Mucosa of gallbladder (tissue), 1 donor: ENCODE measurements around the gene SOX14. TPM values are rescaled to one million over a fixed set of nuclear protein-coding genes. Genes with fewer than 3 reads are reported as not detected.

ENCODE experiments used
- DNase-seq: peaks from one replicate; pipeline ENCODE4 v3.0.0-alpha.2; 2020; ENCODE audit warnings: low spot score
- total RNA-seq: library from RNA; stranded (reverse); gene quantifications from one replicate; pipeline ENCODE4 v1.2.1, GENCODE V29; 2021
- donor health status: DM: no; HTN: no; CAD: no.

The SOX14 gene
- not detected for total RNA-seq

DNA sequence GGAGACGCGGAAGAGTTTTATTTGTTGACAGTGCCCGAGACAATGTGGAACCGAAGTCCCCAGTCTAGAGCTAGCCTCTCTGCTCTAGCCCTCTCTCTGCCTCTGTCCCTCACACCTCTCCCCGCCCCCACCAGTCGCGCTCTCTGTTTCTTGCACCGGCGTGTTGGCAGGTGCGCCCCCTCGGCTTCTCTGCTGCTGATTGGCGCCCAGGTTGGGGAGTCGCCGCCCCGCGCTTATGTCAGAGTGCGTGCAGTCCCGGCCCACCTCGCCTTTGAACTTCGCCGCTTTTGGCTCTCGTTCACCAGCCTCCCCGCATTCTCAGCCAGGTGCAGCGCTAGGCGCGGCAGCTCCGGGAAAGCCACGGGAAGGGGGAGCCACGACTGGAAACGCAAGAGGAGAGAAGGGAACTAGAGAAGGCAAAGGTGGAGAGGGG is at the start of gene SOX14:
Gene SOX14 (plus strand): TSS at position 315 of the 433 bp plus-strand sequence. CDS start 470 bp downstream, outside the sequence.
- DNase-seq, result no peak

GRCh38 chr3:137714551-137714950 is 49.6 kb upstream of the SOX14 start:
- no peak for DNase-seq

DNA sequence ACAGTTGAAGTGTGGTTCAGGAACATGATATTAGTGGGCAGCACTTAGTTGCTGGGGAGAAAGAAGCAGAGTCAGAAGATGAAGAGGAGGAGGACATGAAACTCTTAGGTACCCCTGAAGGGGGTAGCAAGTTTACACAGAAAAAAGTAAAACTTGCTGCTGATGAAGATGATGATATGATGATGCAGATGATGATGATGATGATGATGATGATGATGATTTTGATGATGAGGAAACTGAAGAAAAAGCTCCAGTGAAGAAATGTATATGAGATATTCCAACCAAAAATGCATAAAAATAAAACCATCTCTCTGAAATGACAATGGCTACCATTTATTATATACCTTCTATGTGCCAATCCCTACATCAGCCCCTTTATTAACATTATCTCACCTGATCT is 39.9 kb upstream of the SOX14 start:
- DNase-seq, result no peak

- no peak for DNase-seq
Measured at GRCh38 chr3:137737208-137737607, 26.9 kb upstream of the SOX14 start.

DNA sequence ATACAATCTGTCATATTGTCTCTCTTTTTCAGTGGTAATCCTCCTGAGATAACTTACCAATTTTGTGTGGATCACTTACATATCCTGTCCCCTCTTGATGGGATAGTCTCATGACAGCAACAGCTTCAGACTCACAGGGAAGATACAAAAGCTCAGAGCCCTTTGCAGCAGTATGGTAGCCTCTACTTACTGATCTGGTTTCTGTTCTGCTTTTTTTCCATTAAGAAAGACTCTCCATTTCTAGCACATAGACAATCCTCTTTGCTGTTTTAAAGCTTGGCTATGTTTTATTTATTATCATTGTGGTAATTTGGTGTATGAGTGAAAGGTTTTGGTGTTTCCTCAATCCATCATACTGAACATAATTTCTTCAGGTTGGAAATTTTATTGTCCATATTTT is 25.4 kb upstream of the SOX14 start:
- DNase-seq, result no peak

DNA sequence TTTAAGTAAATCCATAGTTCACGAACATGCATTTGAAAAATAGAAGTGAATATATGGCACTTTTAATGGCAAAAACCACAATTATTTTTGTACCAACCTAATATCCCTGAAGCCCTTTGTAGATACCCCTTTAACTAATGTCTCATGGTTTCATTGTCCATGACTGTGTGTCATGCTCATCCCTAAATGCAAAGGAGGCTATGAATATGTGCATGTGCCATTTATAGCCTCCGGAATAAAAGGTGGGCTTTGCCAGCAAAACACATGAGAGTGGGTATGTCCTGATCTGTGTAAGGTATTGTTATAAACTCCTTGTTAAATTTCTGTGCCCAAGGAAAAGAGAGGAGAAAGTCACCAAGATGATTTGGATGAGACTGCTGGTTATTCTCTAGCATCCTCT is 20.5 kb upstream of the SOX14 start:
- no peak for DNase-seq

DNA sequence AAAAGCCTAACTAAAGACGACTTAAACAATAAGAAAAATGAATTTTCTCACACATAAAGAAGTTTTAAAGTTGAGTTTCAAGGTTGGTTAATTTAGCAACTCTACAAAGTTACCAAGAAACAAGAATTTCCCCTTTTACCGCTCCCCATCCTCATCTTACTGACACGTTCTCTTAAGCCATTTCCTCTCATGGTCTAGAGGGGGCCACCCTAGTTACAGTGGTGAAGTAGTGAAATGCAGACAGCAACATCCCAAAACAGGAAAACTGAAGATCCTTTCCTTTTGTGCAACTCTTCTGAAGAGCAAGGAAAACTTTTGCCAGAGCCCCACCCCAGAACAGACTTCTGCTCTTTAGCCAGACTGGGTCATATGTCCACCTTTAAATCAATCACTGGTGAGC is 17.3 kb upstream of the SOX14 start:
- DNase-seq, result no peak

DNA sequence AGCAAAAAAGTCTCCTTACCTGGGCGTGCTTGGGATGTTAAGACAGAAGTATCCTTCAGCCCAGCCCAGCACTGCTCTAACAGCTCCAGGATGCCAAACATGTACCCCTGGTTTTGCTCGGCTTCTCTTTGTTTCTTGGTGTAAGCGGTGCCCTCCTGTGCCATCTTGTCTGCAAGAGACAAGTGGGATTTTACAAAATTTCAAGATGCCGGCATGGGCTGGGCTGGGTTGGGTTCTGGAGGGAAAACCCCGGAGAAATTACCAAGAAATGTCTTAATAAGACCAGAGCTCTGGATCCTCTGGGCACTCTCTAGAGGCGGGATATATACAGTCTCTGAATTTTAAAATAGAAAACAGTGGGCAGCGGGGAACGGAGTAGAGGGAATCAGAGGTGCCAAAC is 4.6 kb upstream of the SOX14 start:
- no peak for DNase-seq

DNA sequence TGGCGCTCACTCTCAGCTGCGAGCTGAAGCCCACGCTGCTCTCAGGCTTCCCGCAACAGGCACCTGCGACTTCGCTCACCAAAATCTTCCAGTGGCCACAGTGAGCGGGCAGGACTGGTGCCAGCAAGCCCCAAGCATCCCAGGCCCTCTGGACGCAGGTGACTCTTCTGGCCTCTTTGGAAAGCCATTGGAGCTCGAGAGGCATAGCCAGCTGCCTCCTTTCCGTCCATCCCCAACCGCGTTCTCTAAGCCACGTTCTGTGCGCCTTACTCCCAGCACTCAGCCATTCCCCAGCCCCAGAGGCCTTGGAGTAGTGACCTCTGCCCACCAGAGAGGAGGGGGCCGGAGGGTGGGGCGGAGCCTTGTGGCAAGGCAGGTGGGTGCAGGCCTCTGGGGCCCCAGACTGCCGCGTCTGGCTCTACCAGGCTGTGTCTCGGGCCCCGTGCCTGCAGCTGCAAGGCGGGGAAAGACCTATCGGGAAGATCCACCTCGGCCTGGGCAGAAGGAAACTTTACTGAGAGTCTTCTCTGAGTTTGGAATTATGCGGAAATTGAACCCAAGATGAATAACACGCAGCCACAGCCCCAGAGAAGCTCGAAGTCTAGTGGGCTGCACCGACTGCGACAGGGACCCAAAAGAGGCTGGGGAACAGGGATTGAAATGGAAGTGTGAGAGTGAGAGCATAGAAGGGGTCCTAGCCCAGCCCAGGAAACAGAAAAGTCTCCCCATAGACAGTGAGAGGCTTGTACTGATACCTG is 3.6 kb upstream of the SOX14 start:
- no peak for DNase-seq

DNA sequence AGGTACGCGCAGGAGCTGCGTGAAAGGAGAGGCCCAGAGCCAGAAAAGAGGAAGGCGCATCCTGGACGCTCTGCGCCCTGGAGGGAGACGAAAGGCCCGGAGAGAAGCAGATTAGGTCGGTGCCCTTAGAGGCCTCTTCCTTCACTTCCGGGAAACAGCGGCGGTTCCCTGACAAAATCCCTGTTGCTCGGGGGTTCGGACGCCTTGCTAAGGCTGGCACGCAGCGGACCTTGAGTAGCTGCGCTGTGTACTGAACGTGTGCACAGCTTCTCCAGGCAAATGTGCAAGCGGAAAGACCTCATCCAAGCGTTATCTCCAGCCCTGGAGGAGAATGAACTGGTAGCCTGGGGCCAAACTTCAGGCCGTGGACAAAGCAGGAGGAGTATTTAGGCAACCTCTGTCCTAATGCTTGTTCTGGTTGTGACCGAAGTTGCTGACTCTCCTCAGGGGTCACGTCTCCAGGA is 3.0 kb upstream of the SOX14 start:
- no peak for DNase-seq

- DNase-seq, result no peak
Measured at GRCh38 chr3:137761563-137762503, 2.3 kb upstream of the SOX14 start.

DNA sequence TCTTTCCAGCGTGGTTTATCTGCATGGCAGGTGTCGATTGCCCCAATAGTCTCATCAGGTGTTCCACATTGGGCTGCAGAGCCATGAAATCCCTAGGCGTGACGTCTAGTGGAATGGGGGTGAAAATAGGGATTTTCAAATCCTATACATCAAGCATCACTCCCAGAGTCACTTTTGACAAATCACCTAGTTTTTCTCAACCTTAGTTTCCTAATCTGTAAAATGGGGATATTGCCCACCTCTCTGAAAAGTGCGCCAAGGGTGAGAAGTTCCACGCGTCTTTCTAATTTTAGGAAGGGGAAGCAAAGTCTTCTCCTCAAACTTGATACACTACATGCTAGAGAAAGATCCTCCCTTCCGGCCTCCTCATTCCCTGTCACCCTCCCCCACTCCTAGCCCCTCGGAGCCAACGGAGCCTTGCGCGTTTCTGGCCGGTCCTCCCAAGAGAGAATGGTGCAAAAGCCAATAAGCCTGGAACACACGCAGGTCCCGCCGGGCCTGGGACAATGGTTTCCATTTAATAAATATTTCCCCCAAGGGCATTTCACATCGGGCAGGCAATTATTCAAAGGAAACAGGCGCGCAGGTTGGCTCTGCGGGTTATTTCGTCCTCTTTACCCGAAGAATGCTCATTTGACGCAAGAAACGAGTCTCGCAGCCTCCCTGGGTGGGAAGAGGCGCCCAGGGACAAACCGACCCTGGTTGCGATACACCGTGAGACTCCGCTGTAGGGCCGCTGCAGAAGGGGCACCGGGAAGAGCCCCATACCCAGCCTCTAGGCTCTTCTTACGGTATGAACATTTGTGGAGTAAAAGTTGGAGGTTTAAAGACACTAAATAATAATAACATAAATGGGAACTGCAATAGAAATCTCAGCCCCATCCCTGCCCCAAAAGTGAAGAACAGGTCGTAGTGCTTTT is 1.2 kb upstream of the SOX14 start:
- no peak for DNase-seq

DNA sequence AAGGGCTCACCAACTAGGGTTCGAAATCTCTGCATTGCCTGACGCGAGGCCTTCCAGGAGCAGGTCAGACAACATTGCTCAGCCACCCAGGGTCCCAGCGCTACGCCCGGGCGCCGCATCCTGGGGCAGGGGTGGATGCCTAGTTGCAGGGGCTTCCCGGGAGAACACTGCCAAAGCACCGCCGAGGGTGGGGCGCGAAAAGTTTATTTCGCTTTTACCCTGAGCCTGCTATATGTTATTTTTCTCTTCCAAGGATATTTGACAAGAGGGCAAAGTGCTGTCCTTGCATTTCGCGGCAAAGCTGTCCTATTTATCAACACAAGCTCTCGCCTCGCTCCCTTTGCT is 549 bp upstream of the SOX14 start:
- DNase-seq, result no peak

DNA sequence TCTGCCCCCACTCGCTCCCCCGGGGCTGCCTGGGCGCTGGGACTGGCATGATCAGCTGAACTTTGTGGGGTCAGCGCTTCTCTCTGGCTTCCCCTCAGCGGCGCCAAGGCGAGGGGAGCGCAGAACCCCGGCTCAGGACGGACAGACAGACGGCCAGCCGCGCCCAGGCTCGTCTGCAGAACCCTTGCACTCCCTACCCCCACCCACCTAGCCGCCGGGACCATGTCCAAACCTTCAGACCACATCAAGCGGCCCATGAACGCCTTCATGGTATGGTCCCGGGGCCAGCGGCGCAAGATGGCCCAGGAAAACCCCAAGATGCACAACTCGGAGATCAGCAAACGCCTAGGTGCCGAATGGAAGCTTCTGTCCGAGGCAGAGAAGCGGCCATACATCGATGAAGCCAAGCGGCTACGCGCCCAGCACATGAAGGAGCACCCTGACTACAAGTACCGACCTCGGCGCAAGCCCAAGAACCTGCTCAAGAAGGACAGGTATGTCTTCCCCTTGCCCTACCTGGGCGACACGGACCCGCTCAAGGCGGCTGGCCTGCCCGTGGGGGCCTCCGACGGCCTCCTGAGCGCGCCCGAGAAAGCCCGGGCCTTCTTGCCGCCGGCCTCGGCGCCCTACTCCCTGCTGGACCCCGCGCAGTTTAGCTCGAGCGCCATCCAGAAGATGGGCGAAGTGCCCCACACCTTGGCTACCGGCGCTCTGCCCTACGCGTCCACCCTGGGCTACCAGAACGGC is 621 bp downstream of the SOX14 start:
- DNase-seq, result no peak

- DNase-seq, result no peak
Measured at GRCh38 chr3:137765310-137766033, 1.4 kb downstream of the SOX14 start.

- DNase-seq, result no peak
Measured at GRCh38 chr3:137766041-137766875, 2.1 kb downstream of the SOX14 start.

GRCh38 chr3:137766876-137767537 is 2.9 kb downstream of the SOX14 start:
- no peak for DNase-seq

- no peak for DNase-seq
Measured at GRCh38 chr3:137767538-137768360, 3.6 kb downstream of the SOX14 start.
